Central memory CD8-positive, alpha-beta T cell (primary cell): Measurements from ENCODE around the gene KCNAB2.

Experiments
- ATAC-seq: fragments of 150-1000 bp; cut with Tn5 transposase; replicated peaks from 2 replicates; pipeline ENCODE4 v1.10.0; 2022; ENCODE audit warnings: mild to moderate bottlenecking, moderate FRiP score, moderate number of reproducible peaks; ENCODE audit not compliant: poor library complexity, severe bottlenecking; ENCODE audit errors: extremely low read depth
- DNase-seq, 2 donors: peaks; one replicate each; pipeline ENCODE4 v3.0.0; 2021; ENCODE audit warnings: low spot score in 2 of 2
- H3K27ac Mint-ChIP-seq: one replicate; pipeline ENCODE4 v1.8.0; 2022; ENCODE audit warnings: low read depth, mild to moderate bottlenecking, moderate library complexity, mixed read lengths
- H3K27me3 Mint-ChIP-seq: one replicate; pipeline ENCODE4 v1.8.0; 2022; ENCODE audit warnings: mixed read lengths
- H3K36me3 Mint-ChIP-seq: one replicate; pipeline ENCODE4 v1.8.0; 2022; ENCODE audit warnings: mild to moderate bottlenecking, moderate library complexity, mixed read lengths; ENCODE audit not compliant: insufficient read depth
- H3K4me1 Mint-ChIP-seq: one replicate; pipeline ENCODE4 v1.8.0; 2022; ENCODE audit warnings: mixed read lengths
- H3K4me3 Mint-ChIP-seq: one replicate; pipeline ENCODE4 v1.8.0; 2022; ENCODE audit warnings: mild to moderate bottlenecking, moderate library complexity, mixed read lengths
- H3K9me3 Mint-ChIP-seq: one replicate; pipeline ENCODE4 v1.8.0; 2022; ENCODE audit warnings: mixed read lengths

Gene KCNAB2

DNA sequence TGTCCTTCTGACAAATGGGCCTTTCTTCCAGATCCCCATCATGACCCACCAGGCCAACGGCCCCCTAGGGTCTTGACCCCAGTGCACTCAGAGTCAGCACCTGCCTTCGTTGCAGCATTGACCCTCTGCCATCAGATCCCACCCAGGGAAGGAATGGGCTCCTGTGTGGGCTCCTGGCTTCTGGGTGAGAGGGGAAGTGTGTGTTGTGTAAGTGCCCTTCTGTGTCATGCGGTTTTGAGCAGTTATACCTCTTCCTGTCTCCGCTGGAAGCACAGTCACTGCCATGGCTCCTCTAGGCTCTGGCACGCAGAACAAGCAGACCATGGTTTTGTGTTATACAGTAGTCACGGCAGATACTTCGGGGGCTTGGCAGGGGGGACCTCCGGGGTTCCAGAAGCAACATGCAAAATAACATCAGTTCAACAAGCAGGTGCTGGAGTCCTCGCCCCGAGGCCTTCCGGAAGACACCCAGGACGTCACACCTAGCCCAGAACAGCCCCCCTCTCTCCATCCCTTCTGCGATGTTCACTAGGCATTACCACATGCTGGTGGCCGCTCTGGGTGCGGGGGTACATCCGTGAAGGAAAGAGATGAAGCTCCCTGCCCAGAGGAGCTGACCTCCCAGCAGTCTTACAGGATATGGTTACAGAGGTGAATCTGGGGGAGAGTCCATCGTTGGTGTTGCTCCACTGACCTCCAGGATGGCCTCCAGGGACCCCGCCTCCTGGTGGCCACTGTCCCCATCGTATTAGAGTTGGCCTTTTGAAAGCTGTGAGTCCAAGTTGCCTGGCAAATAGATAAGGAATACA, 17.4 kb upstream of the KCNAB2 start:
- Mint-ChIP-seq H3K4me3 (peak overlapping the region; percentile 92), H3K36me3 (peaks cover 30% of the 10 kb centered on the region), H3K27me3 (no peaks in the 10 kb centered on the region), H3K4me1 (peaks cover 68% of the 10 kb centered on the region), H3K9me3 (no peaks in the 10 kb centered on the region), H3K27ac (peak overlapping the region; percentile 94)
- peak; percentile 47 to 66 for DNase-seq
- ATAC-seq, result peak; percentile 67

DNA sequence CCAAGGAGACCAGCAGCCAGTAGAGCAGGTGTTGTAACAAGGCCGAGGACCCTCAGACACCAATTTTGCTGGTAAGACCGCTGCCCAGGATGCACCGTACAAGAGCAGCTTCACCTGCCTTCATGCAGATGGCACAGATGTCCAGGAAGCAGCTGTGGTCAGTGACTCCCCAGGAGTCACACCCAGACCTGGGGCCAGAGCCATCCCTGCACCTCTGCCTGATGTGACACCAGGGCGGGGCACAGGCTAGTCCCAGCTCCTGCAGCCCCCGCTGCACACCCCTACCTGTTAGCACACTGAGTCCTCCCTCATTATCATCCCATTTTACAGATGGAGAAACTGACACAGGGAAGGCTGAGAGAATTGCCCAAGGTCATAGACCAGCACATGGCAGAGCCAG, 16.3 kb upstream of the KCNAB2 start:
- Mint-ChIP-seq H3K4me3 (peak overlapping the region; percentile 92), H3K4me1 (peaks cover 72% of the 10 kb centered on the region)
- ATAC-seq, result no peak

DNA sequence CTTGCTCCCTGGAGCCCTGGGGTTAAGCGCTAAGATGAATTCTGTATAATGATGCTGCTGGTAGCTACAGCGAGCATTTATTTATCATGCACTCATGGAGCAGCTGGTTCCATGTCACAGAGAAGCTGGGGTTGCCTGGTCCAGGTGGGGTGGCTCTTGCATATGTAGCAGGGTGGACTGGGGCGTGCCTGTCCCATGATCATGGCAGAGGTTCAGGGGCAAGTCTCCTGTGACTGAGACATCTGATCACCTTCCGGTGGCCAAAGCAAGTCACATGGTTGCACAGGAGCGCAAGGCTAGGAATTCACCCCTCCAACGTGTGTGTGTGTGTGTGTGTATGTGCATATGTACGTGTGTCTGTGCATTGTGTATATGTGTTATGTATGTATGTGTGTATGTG, 15.6 kb upstream of the KCNAB2 start:
- H3K27me3 Mint-ChIP-seq, result no peaks in the 10 kb centered on the region
- DNase-seq (no peak), ATAC-seq (no peak)

More for the DNA sequence above, 16.3 kb upstream of the KCNAB2 start:
- Mint-ChIP-seq H3K27ac (peak overlapping the region; percentile 94), H3K9me3 (no peaks in the 10 kb centered on the region), H3K27me3 (no peaks in the 10 kb centered on the region), H3K36me3 (peaks cover 33% of the 10 kb centered on the region)
- DNase-seq, result no peak

DNA sequence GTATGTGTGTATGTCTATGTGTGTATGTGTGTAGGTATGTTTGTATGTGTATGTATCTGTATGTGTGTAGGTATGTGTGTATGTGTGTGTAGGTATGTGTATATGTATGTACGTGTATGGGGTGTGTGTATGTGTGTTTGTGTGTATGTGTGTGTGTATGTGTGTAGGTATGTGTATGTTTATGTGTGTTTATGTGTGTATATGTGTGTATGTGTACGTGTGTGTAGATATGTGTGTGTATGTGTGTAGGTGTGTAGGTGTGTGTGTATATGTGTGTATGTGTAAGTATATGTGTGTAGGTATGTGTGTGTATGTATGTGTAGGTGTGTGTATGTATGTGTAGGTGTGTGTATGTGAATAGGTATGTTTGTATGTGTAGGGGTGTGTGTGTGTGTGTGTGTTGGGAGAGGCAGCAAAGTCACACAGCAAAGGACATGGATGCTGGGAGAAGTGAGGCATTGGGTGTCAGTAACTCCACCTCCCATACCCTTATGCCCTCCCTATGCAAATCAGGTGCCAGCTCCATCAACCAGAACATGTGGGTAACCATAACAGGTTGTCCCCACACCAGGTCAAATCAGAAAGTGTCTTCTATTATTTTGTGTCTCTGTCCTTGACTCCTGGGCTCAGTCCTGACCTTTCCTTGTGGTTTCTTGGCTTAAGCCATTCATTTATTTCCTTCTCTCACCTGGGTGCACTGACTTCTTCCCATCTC, 15.0 kb upstream of the KCNAB2 start:
- DNase-seq, result no peak
- Mint-ChIP-seq H3K36me3 (peaks cover 41% of the 10 kb centered on the region), H3K4me3 (peak overlapping the region; percentile 23), H3K9me3 (no peaks in the 10 kb centered on the region), H3K27ac (peak overlapping the region; percentile 39), H3K4me1 (peaks cover 78% of the 10 kb centered on the region), H3K27me3 (no peaks in the 10 kb centered on the region)
- ATAC-seq, result no peak

More for the DNA sequence above, 15.6 kb upstream of the KCNAB2 start:
- Mint-ChIP-seq H3K9me3 (no peaks in the 10 kb centered on the region), H3K4me3 (peak overlapping the region; percentile 23), H3K4me1 (peaks cover 74% of the 10 kb centered on the region), H3K36me3 (peaks cover 38% of the 10 kb centered on the region), H3K27ac (peak overlapping the region; percentile 39)

DNA sequence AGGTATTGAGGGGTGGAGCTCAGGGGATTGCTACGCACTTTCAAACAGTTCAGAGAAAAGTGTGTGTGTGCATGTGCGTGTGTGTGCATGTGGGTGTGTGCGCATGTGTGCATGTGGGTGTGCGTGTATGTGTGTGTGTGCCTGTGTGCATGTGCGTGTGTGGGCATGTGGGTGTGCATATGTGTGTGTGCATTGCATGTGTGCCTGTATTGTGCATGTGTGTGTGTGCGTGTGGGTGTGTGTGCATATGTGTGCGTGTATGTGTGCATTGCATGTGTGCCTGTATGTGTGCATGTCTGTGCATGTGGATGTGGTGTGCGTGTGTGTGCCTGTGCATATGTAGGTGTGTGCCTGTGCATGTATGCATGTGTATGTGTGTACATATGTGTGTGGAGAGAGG, 12.6 kb upstream of the KCNAB2 start:
- H3K4me3 Mint-ChIP-seq, result peak overlapping the region; percentile 28
- ATAC-seq (no peak), DNase-seq (no peak)
- H3K4me1 Mint-ChIP-seq, result peaks cover 73% of the 10 kb centered on the region
- H3K9me3 Mint-ChIP-seq, result no peaks in the 10 kb centered on the region
- no peaks in the 10 kb centered on the region for H3K27me3 Mint-ChIP-seq
- peaks cover 38% of the 10 kb centered on the region for H3K36me3 Mint-ChIP-seq
- no peak overlapping the region for H3K27ac Mint-ChIP-seq

DNA sequence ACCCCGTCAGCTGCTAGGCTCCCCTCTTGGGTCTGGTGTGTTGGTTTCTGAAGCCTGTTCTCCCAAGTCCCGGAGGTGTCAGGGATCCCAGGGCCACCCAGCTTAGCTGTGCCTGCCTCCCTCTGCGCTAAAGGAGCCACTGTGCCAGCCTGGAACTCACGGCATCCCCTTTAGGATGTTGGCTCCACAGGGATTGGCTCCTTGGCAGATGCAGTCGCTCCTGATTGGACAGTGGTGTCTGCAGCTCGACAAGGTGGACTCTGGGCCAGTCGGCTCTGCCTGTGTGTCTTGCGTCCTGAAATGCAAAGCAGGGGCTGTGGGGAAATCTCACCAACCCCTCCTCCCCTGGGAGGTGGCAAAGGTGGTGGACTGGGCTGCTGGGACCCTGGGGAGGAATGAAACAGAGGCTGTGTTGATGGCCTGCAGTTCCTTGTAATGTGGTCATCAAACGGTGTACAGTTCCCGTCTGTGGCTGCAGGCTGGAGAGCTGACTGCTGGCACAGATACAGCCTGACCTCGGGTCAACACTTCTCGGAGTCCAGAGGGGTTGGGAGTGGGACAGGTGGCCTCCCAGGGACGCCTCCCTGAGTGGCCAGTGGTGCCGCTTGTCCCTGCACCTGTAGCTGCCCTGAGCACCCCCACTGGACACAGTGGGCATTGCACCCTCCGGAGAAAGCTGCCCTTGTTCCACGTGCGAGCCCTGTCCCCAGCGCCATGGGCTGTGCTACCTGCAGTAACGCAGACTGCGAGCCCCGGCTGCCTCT, 11.5 kb upstream of the KCNAB2 start:
- Mint-ChIP-seq H3K4me1 (peaks cover 66% of the 10 kb centered on the region), H3K4me3 (no peak overlapping the region), H3K27ac (peak overlapping the region; percentile 86), H3K27me3 (no peaks in the 10 kb centered on the region), H3K36me3 (peaks cover 28% of the 10 kb centered on the region), H3K9me3 (no peaks in the 10 kb centered on the region)
- DNase-seq (peak in 1 of 2 donors; percentile 31), ATAC-seq (no peak)

DNA sequence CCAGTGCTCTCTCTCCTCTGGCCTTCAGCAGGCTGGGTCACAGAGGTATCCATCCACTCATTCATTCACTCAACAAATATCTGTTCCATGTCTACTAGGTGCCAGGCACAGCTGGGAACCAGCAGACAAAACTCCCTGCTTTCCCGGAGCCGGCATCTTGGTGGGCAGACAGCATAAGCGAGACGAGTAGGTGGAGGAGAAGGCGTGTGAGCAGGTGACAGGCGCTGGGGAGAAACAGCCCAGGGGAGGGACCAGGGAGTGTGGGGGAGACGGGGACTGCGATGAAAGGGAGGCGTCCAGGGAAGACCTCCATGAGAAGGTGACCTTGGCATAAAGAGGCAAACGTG, 11.0 kb upstream of the KCNAB2 start:
- peaks cover 66% of the 10 kb centered on the region for H3K4me1 Mint-ChIP-seq
- ATAC-seq, result no peak
- H3K9me3 Mint-ChIP-seq, result no peaks in the 10 kb centered on the region
- no peak for DNase-seq
- H3K27me3 Mint-ChIP-seq, result no peaks in the 10 kb centered on the region
- peak overlapping the region; percentile 86 for H3K27ac Mint-ChIP-seq
- no peak overlapping the region for H3K4me3 Mint-ChIP-seq
- peaks cover 26% of the 10 kb centered on the region for H3K36me3 Mint-ChIP-seq

DNA sequence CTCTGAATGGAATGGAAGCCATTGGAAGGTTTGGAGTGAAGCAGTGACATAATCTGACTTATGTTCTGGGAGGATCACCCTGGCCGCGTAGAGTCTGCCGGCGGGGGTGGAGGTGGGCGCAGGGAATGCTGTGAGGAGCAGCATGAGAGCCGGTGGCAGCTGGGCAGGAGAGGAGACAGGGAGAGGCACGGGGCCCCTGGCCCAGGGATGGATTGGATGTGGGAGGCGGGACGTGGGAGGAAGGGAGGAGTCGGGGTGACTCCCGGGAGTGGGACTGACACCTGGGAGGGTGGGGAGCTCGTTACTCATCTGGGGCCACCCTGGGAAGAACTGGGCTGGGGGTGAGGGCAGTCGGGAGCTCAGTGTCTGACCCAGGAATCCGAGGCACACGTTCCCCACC, 10.4 kb upstream of the KCNAB2 start:
- ATAC-seq, result no peak
- DNase-seq, result no peak
- Mint-ChIP-seq H3K9me3 (no peaks in the 10 kb centered on the region), H3K27ac (peak overlapping the region; percentile 86), H3K36me3 (peaks cover 28% of the 10 kb centered on the region), H3K27me3 (no peaks in the 10 kb centered on the region), H3K4me1 (peaks cover 61% of the 10 kb centered on the region), H3K4me3 (no peak overlapping the region)

DNA sequence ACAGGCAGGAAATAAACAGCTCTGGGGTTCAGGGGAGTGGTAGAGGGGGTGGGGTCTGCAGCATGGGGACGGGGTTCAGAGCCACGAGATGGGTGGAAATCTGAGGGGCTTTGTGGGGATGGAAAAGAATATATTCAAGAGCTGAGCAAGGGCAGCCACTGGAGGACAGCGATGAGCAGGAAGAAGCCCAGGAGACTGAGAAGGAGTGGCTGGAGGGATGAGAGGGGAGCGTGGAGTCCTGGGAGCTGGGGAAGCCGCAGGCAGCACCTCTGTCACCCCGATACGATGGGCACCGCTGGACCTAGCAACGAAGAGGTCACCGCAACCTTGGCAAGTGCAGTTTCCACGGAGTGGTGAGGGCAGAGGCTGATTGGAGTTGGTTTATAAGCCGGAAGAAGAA, 10.0 kb upstream of the KCNAB2 start:
- ATAC-seq (no peak), DNase-seq (no peak)
- Mint-ChIP-seq H3K4me1 (peaks cover 57% of the 10 kb centered on the region), H3K27me3 (no peaks in the 10 kb centered on the region), H3K36me3 (peaks cover 31% of the 10 kb centered on the region), H3K9me3 (no peaks in the 10 kb centered on the region), H3K4me3 (peak overlapping the region; percentile 49), H3K27ac (peak overlapping the region; percentile 86)

DNA sequence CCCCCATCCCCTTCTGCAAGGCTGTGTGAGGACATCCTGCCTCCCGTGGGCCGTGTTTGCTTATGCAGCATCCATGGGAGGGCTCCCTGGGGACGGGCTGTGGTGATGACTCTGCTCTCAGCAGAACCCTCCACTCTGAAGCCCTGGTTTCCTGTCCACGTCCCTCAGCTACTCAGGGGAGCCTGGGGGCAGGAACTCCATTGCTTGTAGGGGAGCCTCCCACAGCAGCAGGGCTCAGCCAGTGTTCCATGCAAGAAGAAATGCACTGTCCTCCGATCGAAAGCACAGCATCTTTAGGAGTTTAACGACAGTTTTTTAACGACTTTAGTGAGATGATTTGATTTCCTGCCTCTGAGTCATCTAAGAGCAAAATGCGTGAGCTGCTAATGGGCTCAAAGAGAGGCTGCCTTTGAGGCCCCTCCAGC, 8.3 kb upstream of the KCNAB2 start:
- peaks cover 48% of the 10 kb centered on the region for H3K4me1 Mint-ChIP-seq
- peak overlapping the region; percentile 57 for H3K27ac Mint-ChIP-seq
- H3K9me3 Mint-ChIP-seq, result no peaks in the 10 kb centered on the region
- peaks cover 38% of the 10 kb centered on the region for H3K36me3 Mint-ChIP-seq
- no peak for DNase-seq
- peak overlapping the region; percentile 29 for H3K4me3 Mint-ChIP-seq
- no peaks in the 10 kb centered on the region for H3K27me3 Mint-ChIP-seq
- peak; percentile 49 for ATAC-seq

DNA sequence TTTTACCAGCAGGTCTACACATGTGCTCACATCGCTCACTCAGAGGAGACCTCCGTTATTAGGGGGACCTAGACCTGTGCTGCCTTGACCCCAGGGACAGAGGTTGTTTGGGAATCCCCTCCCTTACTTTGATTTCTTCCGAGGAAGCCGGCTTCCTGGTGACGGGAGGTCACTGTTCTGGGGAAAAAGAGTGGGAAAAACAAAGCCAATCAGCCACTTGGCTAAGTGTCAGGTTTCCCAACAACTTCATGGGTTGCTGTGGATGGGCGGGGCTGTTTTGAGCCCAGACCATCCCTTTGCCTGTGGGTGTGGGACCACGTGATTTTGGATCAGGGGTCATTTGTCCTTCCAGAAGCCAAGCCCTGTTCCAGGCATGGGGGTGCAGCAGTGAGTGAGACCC, 7.1 kb upstream of the KCNAB2 start:
- no peak for ATAC-seq
- H3K36me3 Mint-ChIP-seq, result peaks cover 38% of the 10 kb centered on the region
- H3K4me3 Mint-ChIP-seq, result peak overlapping the region; percentile 9
- no peaks in the 10 kb centered on the region for H3K27me3 Mint-ChIP-seq
- no peak overlapping the region for H3K27ac Mint-ChIP-seq
- no peak for DNase-seq
- no peaks in the 10 kb centered on the region for H3K9me3 Mint-ChIP-seq
- peaks cover 37% of the 10 kb centered on the region for H3K4me1 Mint-ChIP-seq

DNA sequence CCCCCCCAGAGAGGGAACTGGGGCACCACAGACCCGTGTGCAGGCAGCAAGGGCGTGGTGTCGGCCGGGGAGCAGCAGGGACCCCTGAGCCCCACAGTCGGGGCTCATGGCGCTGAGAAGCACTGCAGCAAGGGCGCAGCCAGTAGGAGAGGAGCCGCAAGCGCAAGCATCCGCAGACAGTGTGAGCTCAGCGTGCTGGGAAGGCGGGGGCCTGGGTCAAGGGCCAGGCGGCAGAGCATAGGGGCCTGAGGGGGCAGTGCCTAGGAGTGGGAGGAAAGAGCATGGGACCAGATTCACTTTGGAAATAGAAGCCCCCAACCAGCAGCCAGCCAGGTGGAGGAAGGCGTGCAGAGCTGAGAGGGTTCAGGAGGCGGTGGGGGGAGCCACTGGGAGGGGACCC, 6.7 kb upstream of the KCNAB2 start:
- Mint-ChIP-seq H3K27ac (no peak overlapping the region), H3K4me1 (peaks cover 41% of the 10 kb centered on the region), H3K36me3 (peaks cover 36% of the 10 kb centered on the region), H3K9me3 (no peaks in the 10 kb centered on the region), H3K27me3 (no peaks in the 10 kb centered on the region), H3K4me3 (no peak overlapping the region)
- ATAC-seq (no peak), DNase-seq (no peak)
